PFSK-1 (cell line): ENCODE data around the gene CTSE.

Experiments
- POLR2AphosphoS5 ChIP-seq: IDR thresholded peaks from 2 replicates; pipeline ENCODE4 v1.6.1; 2012; ENCODE audit warnings: low read depth, mild to moderate bottlenecking, control low read depth, low read length, moderate library complexity
- SIN3A ChIP-seq: IDR thresholded peaks from 2 replicates; pipeline ENCODE4 v1.6.1; 2012; ENCODE audit warnings: mild to moderate bottlenecking, low read length, moderate library complexity, borderline replicate concordance; ENCODE audit not compliant: insufficient read depth
- TF ChIP-seq, protein P1 (sequence below), 2 experiments: IDR thresholded peaks; 2 replicates each; pipeline versions ENCODE4 v1.6.1 to v1.8.0; 2011 to 2012; ENCODE audit warnings: low read depth in 2 of 2, low read length in 2 of 2, control low read depth in 1 of 2, inconsistent platforms in 1 of 2, mild to moderate bottlenecking in 1 of 2, moderate library complexity in 1 of 2; ENCODE audit not compliant: insufficient read depth in 1 of 2

- TF ChIP-seq POLR2AphosphoS5: no peak
- TF ChIP-seq, protein P1, sequence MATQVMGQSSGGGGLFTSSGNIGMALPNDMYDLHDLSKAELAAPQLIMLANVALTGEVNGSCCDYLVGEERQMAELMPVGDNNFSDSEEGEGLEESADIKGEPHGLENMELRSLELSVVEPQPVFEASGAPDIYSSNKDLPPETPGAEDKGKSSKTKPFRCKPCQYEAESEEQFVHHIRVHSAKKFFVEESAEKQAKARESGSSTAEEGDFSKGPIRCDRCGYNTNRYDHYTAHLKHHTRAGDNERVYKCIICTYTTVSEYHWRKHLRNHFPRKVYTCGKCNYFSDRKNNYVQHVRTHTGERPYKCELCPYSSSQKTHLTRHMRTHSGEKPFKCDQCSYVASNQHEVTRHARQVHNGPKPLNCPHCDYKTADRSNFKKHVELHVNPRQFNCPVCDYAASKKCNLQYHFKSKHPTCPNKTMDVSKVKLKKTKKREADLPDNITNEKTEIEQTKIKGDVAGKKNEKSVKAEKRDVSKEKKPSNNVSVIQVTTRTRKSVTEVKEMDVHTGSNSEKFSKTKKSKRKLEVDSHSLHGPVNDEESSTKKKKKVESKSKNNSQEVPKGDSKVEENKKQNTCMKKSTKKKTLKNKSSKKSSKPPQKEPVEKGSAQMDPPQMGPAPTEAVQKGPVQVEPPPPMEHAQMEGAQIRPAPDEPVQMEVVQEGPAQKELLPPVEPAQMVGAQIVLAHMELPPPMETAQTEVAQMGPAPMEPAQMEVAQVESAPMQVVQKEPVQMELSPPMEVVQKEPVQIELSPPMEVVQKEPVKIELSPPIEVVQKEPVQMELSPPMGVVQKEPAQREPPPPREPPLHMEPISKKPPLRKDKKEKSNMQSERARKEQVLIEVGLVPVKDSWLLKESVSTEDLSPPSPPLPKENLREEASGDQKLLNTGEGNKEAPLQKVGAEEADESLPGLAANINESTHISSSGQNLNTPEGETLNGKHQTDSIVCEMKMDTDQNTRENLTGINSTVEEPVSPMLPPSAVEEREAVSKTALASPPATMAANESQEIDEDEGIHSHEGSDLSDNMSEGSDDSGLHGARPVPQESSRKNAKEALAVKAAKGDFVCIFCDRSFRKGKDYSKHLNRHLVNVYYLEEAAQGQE (IDR thresholded peaks at IDR 0.05; ENCODE audit: insufficient read depth in 1 of 2, low read depth in 2 of 2, low read length in 2 of 2): no peak
- TF ChIP-seq SIN3A: no peak
These were observed 30.6 kb downstream of the CTSE start for GRCh38 chr1:205993068-205993467.
